HG02759 (cell line): ENCODE results near the gene ARG2.
A peak's percentile ranks its signal among the peaks of the same experiment; 100 is the strongest.

Experiments
- ATAC-seq: cut with Tn5 transposase; IDR thresholded peaks from one replicate; pipeline ENCODE4 v1.9.1; 2021; ENCODE audit warnings: mild to moderate bottlenecking, moderate library complexity; ENCODE audit not compliant: unreplicated experiment

The ARG2 gene

GRCh38 chr14:67619446-67620216, at the start of gene ARG2:
Gene ARG2 (plus strand): TSS chr14:67619920. CDS start chr14:67619978, 58 bp downstream.
- peak; percentile 94 for ATAC-seq

- ATAC-seq = no peak
Measured at GRCh38 chr14:67570453-67570852, 49.3 kb upstream of the ARG2 start.

GRCh38 chr14:67571275-67571990, 48.3 kb upstream of the ARG2 start:
- peak; percentile 82 for ATAC-seq

GRCh38 chr14:67571991-67572323, 47.8 kb upstream of the ARG2 start:
- no peak for ATAC-seq

GRCh38 chr14:67572608-67573007, 47.1 kb upstream of the ARG2 start:
- no peak for ATAC-seq

GRCh38 chr14:67573228-67574010, 46.3 kb upstream of the ARG2 start:
- no peak for ATAC-seq

GRCh38 chr14:67574156-67574555, 45.6 kb upstream of the ARG2 start:
- ATAC-seq = no peak

GRCh38 chr14:67574806-67575205, 44.9 kb upstream of the ARG2 start:
- ATAC-seq = no peak

- no peak for ATAC-seq
Measured at GRCh38 chr14:67575684-67576083, 44.0 kb upstream of the ARG2 start.

- ATAC-seq = no peak
Measured at GRCh38 chr14:67576216-67576955, 43.3 kb upstream of the ARG2 start.

GRCh38 chr14:67577181-67577808, 42.4 kb upstream of the ARG2 start:
- ATAC-seq = no peak

GRCh38 chr14:67577909-67578749, 41.6 kb upstream of the ARG2 start:
- no peak for ATAC-seq

- ATAC-seq = no peak
Measured at GRCh38 chr14:67579040-67579439, 40.7 kb upstream of the ARG2 start.

GRCh38 chr14:67579636-67580035, 40.1 kb upstream of the ARG2 start:
- no peak for ATAC-seq

- ATAC-seq = no peak
Measured at GRCh38 chr14:67580336-67581171, 39.2 kb upstream of the ARG2 start.

GRCh38 chr14:67581643-67582042, 38.1 kb upstream of the ARG2 start:
- ATAC-seq = no peak

- ATAC-seq = no peak
Measured at GRCh38 chr14:67582061-67582460, 37.7 kb upstream of the ARG2 start.

- peak; percentile 74 for ATAC-seq
Measured at GRCh38 chr14:67583711-67584644, 35.7 kb upstream of the ARG2 start.
